Nephron (organoid): ENCODE data around the gene MBD3L3.
A peak's percentile ranks its signal among the peaks of the same experiment; 100 is the strongest.

Experiments
- H3K27ac Mint-ChIP-seq, 3 experiments: 2 replicates each; pipeline ENCODE4 v1.8.0; 2020; ENCODE audit warnings: mixed read lengths in 3 of 3, mild to moderate bottlenecking in 2 of 3, moderate library complexity in 1 of 3
- H3K27me3 Mint-ChIP-seq: 2 replicates; pipeline ENCODE4 v1.8.0; 2021; ENCODE audit warnings: low read depth, mild to moderate bottlenecking, moderate library complexity, mixed read lengths
- H3K36me3 Mint-ChIP-seq: 2 replicates; pipeline ENCODE4 v1.8.0; 2020; ENCODE audit warnings: low read depth, mixed read lengths
- H3K4me1 Mint-ChIP-seq: 2 replicates; pipeline ENCODE4 v1.8.0; 2020; ENCODE audit warnings: mixed read lengths
- H3K4me3 Mint-ChIP-seq, 3 experiments: 2 replicates each; pipeline ENCODE4 v1.8.0; 2020; ENCODE audit warnings: mild to moderate bottlenecking in 3 of 3, mixed read lengths in 3 of 3, moderate library complexity in 2 of 3
- H3K9me3 Mint-ChIP-seq: 2 replicates; pipeline ENCODE4 v1.8.0; 2020; ENCODE audit warnings: mixed read lengths
- CTCF ChIP-seq, 3 experiments: fragments of 200-600 bp; sonication (generic); IDR thresholded peaks; one replicate each; pipeline ENCODE4 v1.5.0; 2021; ENCODE audit warnings: antibody characterized with exemption in 3 of 3; ENCODE audit not compliant: unreplicated experiment in 3 of 3

MBD3L3 gene

GRCh38 chr19:7098701-7099596 is 40.5 kb upstream of the MBD3L3 start:
- H3K27me3 Mint-ChIP-seq, result no peaks in the 10 kb centered on the region
- TF ChIP-seq CTCF (IDR thresholded peaks at IDR 0.05; ENCODE audit: unreplicated experiment in 3 of 3), result no peak

GRCh38 chr19:7098096-7098495 is 39.6 kb upstream of the MBD3L3 start:
- H3K27me3 Mint-ChIP-seq, result no peaks in the 10 kb centered on the region
- peaks cover 36% of the 10 kb centered on the region for H3K9me3 Mint-ChIP-seq
- H3K4me3 Mint-ChIP-seq, result peak overlapping the region; percentile 85 to 92 (median 91)
- peaks cover 4% of the 10 kb centered on the region for H3K4me1 Mint-ChIP-seq
- TF ChIP-seq CTCF (IDR thresholded peaks at IDR 0.05; ENCODE audit: unreplicated experiment in 3 of 3), result no peak
- peak overlapping the region; percentile 95 to 99 (median 95) for H3K27ac Mint-ChIP-seq
- peaks cover 37% of the 10 kb centered on the region for H3K36me3 Mint-ChIP-seq

More at GRCh38 chr19:7098701-7099596, 40.5 kb upstream of the MBD3L3 start:
- H3K9me3 Mint-ChIP-seq, result peaks cover 32% of the 10 kb centered on the region
- peaks cover 4% of the 10 kb centered on the region for H3K4me1 Mint-ChIP-seq
- peak overlapping the region; percentile 95 to 99 (median 95) for H3K27ac Mint-ChIP-seq
- peak overlapping the region; percentile 85 to 92 (median 91) for H3K4me3 Mint-ChIP-seq
- H3K36me3 Mint-ChIP-seq, result peaks cover 32% of the 10 kb centered on the region

- Mint-ChIP-seq H3K4me1 (no peaks in the 10 kb centered on the region), H3K4me3 (no peak overlapping the region), H3K36me3 (peaks cover 90% of the 10 kb centered on the region), H3K27ac (no peak overlapping the region), H3K27me3 (no peaks in the 10 kb centered on the region), H3K9me3 (peaks cover 71% of the 10 kb centered on the region)
- no peak for TF ChIP-seq CTCF (IDR thresholded peaks at IDR 0.05; ENCODE audit: unreplicated experiment in 3 of 3)
Observed at GRCh38 chr19:7088999-7089398, 30.5 kb upstream of the MBD3L3 start.

GRCh38 chr19:7083076-7083956 is 24.8 kb upstream of the MBD3L3 start:
- Mint-ChIP-seq H3K4me1 (no peaks in the 10 kb centered on the region), H3K27me3 (peaks cover 4% of the 10 kb centered on the region), H3K9me3 (peaks cover 82% of the 10 kb centered on the region), H3K36me3 (peaks cover 96% of the 10 kb centered on the region), H3K4me3 (no peak overlapping the region), H3K27ac (no peak overlapping the region)
- no peak for TF ChIP-seq CTCF (IDR thresholded peaks at IDR 0.05; ENCODE audit: unreplicated experiment in 3 of 3)

- H3K36me3 Mint-ChIP-seq, result peaks cover 98% of the 10 kb centered on the region
- H3K27ac Mint-ChIP-seq, result no peak overlapping the region
- H3K9me3 Mint-ChIP-seq, result peaks cover 69% of the 10 kb centered on the region
- H3K27me3 Mint-ChIP-seq, result peaks cover 4% of the 10 kb centered on the region
- H3K4me1 Mint-ChIP-seq, result no peaks in the 10 kb centered on the region
- no peak overlapping the region for H3K4me3 Mint-ChIP-seq
- no peak for TF ChIP-seq CTCF (IDR thresholded peaks at IDR 0.05; ENCODE audit: unreplicated experiment in 3 of 3)
Observed at GRCh38 chr19:7078008-7078407, 19.5 kb upstream of the MBD3L3 start.
